ENCODE results near the gene SARM1.

The SARM1 gene

GRCh38 chr17:28340374-28340773, 31.1 kb upstream of the SARM1 start:
- in situ Hi-C loops (cut with HindIII; ENCODE audit: low sequenced_read_pairs), result no loop called here

- in situ Hi-C loops (cut with HindIII; ENCODE audit: low sequenced_read_pairs), result no loop called here
Observed at GRCh38 chr17:28341516-28341915, 30.0 kb upstream of the SARM1 start.

- in situ Hi-C loops (cut with HindIII; ENCODE audit: low sequenced_read_pairs), result no loop called here
Observed at GRCh38 chr17:28342313-28342712, 29.2 kb upstream of the SARM1 start.

GRCh38 chr17:28343491-28343932, 28.0 kb upstream of the SARM1 start:
- in situ Hi-C loops (cut with HindIII; ENCODE audit: low sequenced_read_pairs), result no loop called here

GRCh38 chr17:28344011-28344410, 27.5 kb upstream of the SARM1 start:
- in situ Hi-C loops (cut with HindIII; ENCODE audit: low sequenced_read_pairs), result no loop called here

- in situ Hi-C loops (cut with HindIII; ENCODE audit: low sequenced_read_pairs), result no loop called here
Observed at GRCh38 chr17:28344435-28344901, 27.0 kb upstream of the SARM1 start.

- in situ Hi-C loops (cut with HindIII; ENCODE audit: low sequenced_read_pairs), result no loop called here
Observed at GRCh38 chr17:28345419-28346198, 25.9 kb upstream of the SARM1 start.

GRCh38 chr17:28346199-28346580, 25.3 kb upstream of the SARM1 start:
- in situ Hi-C loops (cut with HindIII; ENCODE audit: low sequenced_read_pairs), result no loop called here

- in situ Hi-C loops (cut with HindIII; ENCODE audit: low sequenced_read_pairs), result no loop called here
Observed at GRCh38 chr17:28346746-28347246, 24.7 kb upstream of the SARM1 start.

- in situ Hi-C loops (cut with HindIII; ENCODE audit: low sequenced_read_pairs), result no loop called here
Observed at GRCh38 chr17:28347261-28347891, 24.1 kb upstream of the SARM1 start.

GRCh38 chr17:28348979-28349378, 22.5 kb upstream of the SARM1 start:
- in situ Hi-C loops (cut with HindIII; ENCODE audit: low sequenced_read_pairs), result no loop called here

GRCh38 chr17:28350271-28350670, 21.2 kb upstream of the SARM1 start:
- in situ Hi-C loops (cut with HindIII; ENCODE audit: low sequenced_read_pairs), result no loop called here

GRCh38 chr17:28357061-28357900, 14.2 kb upstream of the SARM1 start, which contains the start of gene POLDIP2:
Gene POLDIP2 (minus strand): TSS chr17:28357527. CDS start chr17:28357448, 79 bp downstream.
- in situ Hi-C loops (cut with HindIII; ENCODE audit: low sequenced_read_pairs), result no loop called here

- in situ Hi-C loops (cut with HindIII; ENCODE audit: low sequenced_read_pairs), result no loop called here
Observed at GRCh38 chr17:28357901-28358197, 13.6 kb upstream of the SARM1 start.

GRCh38 chr17:28363186-28363585, 8.3 kb upstream of the SARM1 start:
- in situ Hi-C loops (cut with HindIII; ENCODE audit: low sequenced_read_pairs), result no loop called here

GRCh38 chr17:28363776-28364650, 7.5 kb upstream of the SARM1 start:
- in situ Hi-C loops (cut with HindIII; ENCODE audit: low sequenced_read_pairs), result no loop called here

- in situ Hi-C loops (cut with HindIII; ENCODE audit: low sequenced_read_pairs), result no loop called here
Observed at GRCh38 chr17:28364665-28365363, 6.7 kb upstream of the SARM1 start, which contains the start of gene SEBOX. Gene SEBOX (minus strand): TSS chr17:28365199. CDS start chr17:28365151, 48 bp downstream.

GRCh38 chr17:28365487-28365886, 6.0 kb upstream of the SARM1 start:
- in situ Hi-C loops (cut with HindIII; ENCODE audit: low sequenced_read_pairs), result no loop called here

GRCh38 chr17:28366605-28367004, 4.9 kb upstream of the SARM1 start:
- in situ Hi-C loops (cut with HindIII; ENCODE audit: low sequenced_read_pairs), result no loop called here
